ENCODE data around the gene PPIP5K1.
"Not testable (repeated sequence)": the region's sequence is repeated elsewhere in the genome, so short reads cannot be mapped to it uniquely, and the experiment has no call there.

The PPIP5K1 gene

DNA sequence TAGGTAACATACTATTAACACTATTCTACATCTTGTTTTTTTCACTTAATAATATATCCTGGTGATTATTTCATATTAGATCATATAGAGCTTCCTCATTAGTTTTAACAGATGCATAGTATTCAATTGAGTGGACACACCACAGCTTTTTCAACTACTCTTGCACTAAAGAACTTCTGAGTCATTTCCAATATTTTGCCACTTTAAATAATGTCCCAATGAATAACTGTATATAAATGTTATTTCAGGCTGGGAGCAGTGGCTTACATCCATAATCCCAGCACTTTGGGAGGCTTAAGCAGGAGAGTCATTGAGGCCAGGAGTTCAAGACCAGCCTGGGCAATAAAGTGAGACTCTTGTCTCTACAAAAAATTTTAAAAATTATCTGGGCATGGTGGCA lies 45.7 kb downstream of the PPIP5K1 start:
- FAIRE-seq: no peak

DNA sequence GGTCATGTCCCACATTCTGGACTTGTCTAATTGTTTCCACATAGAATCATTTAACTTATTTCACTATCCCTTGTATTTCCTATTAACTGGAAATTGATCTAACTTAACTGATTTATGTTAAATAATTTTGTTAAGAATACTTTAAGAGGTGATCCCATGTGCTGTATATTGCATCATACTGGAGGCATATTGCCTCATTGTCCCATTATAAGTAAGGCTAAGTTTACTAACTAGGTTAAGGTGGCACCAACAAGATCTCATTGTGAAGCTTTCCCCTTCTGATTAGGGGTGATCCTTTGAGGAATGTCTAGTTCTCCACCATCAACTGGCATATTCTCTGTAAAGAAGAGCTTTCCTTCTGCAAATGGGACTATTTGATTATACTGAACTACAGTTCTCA lies 48.2 kb downstream of the PPIP5K1 start:
- no peak for FAIRE-seq

DNA sequence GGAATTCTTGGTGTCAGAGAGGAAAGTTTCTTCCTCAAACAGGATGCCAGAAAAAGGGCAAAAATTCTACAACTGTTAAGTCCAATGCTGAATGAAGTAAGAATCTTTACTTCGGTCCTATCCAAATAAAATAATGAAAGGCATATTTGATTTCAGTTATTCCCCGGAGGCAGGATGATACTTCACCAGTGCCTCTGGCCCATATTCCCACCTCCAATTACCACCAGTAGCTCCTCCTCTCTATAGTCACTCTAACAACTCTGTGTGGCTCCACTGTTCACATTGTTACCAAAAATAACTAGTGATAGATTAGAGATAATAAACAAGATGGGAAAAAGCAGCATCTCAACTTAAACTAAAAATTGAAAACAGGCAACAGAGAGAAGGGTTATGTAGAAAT lies 51.9 kb downstream of the PPIP5K1 start:
- FAIRE-seq: no peak

DNA sequence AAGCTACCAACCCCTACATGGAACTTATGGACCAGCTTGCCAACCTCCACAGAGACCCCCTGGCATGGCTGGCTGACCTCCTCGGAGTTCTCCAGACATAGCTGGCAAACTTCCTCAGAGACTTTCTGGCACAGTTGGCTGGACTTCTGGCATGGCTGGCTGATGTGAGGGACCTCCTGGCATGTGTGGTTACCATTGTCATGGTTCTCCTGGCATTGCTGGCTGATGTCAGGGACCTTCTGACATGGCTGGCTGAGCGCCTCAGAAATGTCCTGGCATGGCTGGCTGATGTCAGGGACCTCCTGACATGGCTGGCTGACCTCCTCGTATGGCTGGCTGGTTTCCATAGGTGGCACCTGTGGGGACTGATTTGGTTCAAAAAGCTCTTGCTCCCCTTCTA lies 55.1 kb downstream of the PPIP5K1 start:
- no peak for FAIRE-seq

DNA sequence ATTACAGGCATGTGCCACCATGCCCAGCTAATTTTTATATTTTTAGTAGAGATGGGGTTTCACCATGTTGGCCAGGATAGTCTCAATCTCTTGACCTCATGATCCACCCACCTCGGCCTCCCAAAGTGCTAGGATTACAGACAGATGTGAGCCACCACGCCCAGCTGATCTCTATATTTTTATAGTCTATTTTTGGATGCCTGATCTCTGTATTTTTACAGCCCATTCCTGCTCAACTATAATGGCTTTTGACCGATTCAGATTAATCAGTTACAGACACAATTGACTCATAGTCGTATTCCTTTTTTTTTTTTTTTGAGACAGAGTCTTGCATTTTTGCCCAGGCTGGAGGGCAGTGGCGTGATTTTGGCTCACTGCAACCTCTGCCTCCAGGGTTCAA lies 57.2 kb downstream of the PPIP5K1 start:
- FAIRE-seq: not testable (repeated sequence)

DNA sequence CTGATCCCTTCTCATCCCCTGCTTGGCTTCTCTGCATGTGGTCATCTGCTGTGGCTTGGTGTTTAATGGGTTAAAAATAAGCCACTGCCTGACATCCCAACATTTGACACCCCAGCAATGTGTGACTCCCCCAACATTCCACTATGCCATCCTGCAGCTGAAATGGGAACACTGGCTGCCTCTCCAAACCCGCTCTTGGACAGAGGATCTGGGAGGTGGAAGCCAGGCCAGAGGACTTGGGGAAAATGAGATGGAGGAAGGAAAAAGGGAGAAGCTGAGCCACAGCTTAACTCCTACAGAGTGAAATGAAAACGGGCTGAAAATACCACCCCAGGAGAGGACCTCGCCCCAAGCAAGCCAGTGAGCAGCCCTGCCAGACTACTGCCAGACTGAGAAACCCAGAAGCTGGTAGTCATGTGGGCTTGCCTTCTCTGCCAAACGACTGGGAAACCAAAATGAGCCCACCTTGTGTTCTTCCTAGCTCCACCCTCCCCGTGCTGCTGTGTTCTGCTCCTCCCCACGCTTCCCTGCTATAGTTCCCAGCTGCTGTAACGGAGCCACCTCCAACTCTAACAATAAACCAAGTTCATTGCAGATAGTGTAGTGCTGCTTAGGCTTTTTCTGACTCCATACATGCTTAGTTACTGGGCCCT lies 58.9 kb downstream of the PPIP5K1 start:
- FAIRE-seq: no peak

DNA sequence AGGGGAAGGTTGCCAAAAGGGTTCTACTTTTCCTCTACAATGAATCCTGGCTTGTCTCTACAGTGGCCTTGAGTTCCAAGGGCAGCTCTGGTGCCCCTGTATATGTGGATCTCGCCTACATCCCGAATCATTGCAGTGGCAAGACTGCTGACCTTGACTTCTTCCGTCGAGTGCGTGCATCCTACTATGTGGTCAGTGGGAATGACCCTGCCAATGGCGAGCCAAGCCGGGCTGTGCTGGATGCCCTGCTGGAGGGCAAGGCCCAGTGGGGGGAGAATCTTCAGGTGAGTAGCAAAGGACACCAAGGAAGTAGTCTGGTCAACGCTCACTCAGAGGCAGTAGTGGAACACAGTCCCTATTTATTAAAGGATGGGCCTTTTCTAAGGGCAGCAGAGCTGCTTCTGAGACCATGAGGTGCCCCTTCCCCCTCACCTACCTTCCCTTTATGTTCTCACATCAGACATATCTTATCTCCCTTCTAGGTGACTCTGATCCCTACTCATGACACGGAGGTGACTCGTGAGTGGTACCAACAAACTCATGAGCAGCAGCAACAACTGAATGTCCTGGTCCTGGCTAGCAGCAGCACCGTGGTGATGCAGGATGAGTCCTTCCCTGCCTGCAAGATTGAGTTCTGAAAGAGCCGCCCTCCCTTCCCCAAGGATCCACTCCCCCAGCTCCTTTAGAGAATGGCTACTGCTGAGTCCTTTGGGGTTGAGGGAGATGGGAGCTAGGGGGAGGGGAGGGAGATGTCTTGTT lies 60.2 kb downstream of the PPIP5K1 start:
- FAIRE-seq: no peak

DNA sequence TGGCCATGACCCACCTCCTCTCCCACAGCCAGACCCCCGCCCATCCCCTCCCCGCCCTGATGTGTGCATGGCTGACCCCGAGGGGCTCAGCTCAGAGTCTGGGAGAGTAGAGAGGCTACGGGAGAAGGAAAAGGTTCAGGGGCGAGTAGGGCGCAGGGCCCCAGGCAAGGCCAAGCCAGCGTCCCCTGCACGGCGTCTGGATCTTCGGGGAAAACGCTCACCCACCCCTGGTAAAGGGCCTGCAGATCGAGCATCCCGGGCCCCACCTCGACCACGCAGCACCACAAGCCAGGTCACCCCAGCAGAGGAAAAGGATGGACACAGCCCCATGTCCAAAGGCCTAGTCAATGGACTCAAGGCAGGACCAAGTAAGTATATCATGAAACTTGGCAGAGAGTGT lies 60.9 kb downstream of the PPIP5K1 start:
- no peak for FAIRE-seq

DNA sequence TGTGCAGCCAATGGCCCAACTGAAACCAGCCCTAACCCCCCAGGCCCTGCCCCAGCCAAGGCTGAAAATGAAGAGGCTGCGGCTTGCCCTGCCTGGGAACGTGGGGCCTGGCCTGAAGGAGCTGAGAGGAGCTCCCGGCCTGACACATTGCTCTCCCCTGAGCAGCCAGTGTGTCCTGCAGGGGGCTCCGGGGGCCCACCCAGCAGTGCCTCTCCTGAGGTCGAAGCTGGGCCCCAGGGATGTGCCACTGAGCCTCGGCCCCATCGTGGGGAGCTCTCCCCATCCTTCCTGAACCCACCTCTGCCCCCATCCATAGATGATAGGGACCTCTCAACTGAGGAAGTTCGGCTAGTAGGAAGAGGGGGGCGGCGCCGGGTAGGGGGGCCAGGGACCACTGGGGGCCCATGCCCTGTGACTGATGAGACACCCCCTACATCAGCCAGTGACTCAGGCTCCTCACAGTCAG lies 61.4 kb downstream of the PPIP5K1 start:
- no peak for FAIRE-seq

DNA sequence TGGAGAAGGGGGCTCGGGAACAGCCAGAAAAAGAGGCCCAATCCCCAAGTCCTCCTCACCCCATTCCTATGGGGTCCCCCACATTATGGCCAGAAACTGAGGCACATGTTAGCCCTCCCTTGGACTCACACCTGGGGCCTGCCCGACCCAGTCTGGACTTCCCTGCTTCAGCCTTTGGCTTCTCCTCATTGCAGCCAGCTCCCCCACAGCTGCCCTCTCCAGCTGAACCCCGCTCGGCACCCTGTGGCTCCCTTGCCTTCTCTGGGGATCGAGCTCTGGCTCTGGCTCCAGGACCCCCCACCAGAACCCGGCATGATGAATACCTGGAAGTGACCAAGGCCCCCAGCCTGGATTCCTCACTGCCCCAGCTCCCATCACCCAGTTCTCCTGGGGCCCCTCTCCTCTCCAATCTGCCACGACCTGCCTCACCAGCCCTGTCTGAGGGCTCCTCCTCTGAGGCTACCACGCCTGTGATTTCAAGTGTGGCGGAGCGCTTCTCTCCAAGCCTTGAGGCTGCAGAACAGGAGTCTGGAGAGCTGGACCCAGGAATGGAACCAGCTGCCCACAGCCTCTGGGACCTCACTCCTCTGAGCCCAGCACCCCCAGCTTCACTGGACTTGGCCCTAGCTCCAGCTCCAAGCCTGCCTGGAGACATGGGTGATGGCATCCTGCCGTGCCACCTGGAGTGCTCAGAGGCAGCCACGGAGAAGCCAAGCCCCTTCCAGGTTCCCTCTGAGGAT lies 62.0 kb downstream of the PPIP5K1 start:
- no peak for FAIRE-seq

DNA sequence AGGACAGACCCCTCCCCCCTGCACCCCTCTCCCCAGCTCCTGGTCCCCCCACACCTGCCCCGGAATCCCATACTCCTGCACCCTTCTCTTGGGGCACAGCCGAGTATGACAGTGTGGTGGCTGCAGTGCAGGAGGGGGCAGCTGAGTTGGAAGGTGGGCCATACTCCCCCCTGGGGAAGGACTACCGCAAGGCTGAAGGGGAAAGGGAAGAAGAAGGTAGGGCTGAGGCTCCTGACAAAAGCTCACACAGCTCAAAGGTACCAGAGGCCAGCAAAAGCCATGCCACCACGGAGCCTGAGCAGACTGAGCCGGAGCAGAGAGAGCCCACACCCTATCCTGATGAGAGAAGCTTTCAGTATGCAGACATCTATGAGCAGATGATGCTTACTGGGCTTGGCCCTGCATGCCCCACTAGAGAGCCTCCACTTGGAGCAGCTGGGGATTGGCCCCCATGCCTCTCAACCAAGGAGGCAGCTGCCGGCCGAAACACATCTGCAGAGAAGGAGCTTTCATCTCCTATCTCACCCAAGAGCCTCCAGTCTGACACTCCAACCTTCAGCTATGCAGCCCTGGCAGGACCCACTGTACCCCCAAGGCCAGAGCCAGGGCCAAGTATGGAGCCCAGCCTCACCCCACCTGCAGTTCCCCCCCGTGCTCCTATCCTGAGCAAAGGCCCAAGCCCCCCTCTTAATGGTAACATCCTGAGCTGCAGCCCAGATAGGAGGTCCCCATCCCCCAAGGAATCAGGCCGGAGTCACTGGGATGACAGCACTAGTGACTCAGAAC lies 62.8 kb downstream of the PPIP5K1 start:
- no peak for FAIRE-seq

DNA sequence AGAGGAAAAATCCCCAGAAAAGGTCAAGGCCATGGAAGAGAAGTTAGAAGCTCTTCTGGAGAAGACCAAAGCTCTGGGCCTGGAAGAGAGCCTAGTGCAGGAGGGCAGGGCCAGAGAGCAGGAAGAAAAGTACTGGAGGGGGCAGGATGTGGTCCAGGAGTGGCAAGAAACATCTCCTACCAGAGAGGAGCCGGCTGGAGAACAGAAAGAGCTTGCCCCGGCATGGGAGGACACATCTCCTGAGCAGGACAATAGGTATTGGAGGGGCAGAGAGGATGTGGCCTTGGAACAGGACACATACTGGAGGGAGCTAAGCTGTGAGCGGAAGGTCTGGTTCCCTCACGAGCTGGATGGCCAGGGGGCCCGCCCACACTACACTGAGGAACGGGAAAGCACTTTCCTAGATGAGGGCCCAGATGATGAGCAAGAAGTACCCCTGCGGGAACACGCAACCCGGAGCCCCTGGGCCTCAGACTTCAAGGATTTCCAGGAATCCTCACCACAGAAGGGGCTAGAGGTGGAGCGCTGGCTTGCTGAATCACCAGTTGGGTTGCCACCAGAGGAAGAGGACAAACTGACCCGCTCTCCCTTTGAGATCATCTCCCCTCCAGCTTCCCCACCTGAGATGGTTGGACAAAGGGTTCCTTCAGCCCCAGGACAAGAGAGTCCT lies 63.6 kb downstream of the PPIP5K1 start:
- no peak for FAIRE-seq

DNA sequence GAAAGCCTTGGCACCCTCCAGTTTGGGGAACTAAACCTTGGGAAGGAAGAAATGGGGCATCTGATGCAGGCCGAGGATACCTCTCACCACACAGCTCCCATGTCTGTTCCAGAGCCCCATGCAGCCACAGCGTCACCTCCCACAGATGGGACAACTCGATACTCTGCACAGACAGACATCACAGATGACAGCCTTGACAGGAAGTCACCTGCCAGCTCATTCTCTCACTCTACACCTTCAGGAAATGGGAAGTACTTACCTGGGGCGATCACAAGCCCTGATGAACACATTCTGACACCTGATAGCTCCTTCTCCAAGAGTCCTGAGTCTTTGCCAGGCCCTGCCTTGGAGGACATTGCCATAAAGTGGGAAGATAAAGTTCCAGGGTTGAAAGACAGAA lies 64.9 kb downstream of the PPIP5K1 start:
- FAIRE-seq: no peak

DNA sequence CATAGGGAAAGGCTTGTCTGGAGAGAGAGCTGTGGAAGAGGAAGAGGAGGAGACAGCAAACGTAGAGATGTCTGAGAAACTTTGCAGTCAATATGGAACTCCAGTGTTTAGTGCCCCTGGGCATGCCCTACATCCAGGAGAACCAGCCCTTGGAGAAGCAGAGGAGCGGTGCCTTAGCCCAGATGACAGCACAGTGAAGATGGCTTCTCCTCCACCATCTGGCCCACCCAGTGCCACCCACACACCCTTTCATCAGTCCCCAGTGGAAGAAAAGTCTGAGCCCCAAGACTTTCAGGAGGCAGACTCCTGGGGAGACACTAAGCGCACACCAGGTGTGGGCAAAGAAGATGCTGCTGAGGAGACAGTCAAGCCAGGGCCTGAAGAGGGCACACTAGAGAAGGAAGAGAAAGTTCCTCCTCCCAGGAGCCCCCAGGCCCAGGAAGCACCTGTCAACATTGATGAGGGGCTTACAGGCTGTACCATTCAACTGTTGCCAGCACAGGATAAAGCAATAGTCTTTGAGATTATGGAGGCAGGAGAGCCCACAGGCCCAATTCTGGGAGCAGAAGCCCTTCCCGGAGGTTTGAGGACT lies 65.7 kb downstream of the PPIP5K1 start:
- no peak for FAIRE-seq

DNA sequence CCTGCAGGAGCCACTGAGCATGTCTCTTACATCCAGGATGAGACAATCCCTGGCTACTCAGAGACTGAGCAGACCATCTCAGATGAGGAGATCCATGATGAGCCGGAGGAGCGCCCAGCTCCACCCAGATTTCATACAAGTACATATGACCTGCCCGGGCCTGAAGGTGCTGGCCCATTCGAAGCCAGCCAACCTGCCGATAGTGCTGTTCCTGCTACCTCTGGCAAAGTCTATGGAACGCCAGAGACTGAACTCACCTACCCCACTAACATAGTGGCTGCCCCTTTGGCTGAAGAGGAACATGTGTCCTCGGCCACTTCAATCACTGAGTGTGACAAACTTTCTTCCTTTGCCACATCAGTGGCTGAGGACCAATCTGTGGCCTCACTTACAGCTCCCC lies 66.4 kb downstream of the PPIP5K1 start:
- FAIRE-seq: no peak

DNA sequence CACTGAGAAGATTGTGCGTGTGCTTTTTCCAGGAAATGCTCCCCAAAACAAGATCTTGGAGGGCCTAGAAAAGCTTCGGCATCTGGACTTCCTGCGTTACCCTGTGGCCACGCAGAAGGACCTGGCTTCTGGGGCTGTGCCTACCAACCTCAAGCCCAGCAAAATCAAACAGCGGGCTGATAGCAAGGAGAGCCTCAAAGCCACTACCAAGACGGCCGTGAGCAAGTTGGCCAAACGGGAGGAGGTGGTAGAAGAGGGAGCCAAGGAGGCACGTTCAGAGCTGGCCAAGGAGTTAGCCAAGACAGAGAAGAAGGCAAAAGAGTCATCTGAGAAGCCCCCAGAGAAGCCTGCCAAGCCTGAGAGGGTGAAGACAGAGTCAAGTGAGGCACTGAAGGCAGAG lies 67.8 kb downstream of the PPIP5K1 start:
- FAIRE-seq: no peak

DNA sequence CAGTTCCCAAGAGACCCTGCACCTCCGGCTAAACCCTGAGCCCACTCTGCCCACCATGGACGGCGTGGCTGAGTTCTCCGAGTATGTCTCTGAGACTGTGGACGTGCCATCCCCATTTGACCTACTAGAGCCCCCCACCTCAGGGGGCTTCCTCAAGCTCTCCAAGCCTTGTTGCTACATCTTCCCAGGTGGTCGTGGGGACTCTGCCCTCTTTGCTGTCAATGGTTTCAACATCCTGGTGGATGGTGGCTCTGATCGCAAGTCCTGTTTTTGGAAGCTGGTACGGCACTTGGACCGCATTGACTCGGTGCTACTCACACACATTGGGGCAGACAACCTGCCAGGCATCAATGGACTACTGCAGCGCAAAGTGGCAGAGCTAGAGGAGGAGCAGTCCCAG lies 68.6 kb downstream of the PPIP5K1 start:
- no peak for FAIRE-seq

DNA sequence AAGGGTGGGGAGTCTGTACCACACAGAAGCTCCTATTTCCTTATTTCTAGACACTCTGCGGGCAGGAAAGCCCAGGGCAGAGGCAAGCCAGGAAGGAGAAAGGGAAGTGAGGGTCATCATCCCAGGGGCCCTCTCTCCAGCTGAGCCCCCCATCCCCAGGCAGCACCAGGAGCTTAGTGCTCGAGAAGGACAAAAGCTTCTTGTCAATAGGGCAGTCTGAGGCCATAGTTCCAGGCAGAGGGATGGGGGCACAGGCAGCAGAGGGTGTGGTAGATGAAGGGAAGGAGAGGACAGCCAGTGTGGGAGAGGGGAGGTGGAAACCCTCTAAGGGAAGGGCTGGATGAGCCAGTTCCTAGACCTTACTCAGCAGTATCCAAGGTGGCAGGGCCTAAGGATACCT lies 69.9 kb downstream of the PPIP5K1 start:
- no peak for FAIRE-seq

DNA sequence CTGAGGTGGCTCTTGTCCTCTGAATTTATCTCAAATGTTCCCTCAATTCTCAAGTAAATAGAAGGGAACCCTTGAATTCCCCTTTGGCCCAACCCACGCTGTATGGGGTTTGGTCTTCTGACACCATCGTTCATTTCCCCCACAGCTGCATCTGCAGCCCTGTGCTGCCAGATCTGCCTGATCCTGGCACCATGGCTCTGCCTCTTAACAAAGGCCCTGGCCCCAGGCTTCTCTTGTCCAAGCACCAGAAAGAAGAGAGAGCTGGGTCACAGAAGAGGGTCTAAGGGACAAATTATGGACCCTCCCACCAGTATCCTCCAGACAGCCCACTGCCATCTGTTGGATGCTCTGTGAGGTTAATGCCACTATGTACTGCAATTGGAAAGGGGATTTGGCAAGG lies 70.8 kb downstream of the PPIP5K1 start:
- no peak for FAIRE-seq

DNA sequence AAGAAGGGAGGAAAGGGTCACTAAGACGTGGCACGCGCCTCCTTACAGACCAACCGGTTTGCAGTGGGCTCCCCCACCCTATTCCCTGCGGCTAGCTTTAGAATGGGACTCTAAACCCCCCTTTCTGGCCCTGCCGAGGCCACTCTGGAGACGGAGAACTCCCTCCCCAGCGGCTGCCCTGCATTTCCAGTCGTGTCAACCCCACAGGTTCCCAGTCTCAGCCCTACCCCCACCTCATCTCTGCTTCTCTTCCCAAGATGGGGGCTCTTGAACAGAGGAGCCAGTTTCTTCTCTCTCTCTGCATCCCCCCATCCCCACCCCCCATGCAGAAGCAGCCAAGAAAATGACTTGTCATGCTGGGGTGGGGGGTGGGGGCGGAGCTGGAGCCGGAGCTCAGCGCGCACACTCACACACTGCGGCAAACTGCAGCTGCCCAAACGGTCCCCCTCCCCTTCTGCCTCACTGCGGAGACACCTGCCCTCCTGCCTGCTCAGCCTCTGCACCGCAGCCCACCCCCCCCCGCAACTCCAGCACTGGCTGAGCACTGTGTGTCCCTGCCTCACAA lies 71.7 kb downstream of the PPIP5K1 start:
- no peak for FAIRE-seq

DNA sequence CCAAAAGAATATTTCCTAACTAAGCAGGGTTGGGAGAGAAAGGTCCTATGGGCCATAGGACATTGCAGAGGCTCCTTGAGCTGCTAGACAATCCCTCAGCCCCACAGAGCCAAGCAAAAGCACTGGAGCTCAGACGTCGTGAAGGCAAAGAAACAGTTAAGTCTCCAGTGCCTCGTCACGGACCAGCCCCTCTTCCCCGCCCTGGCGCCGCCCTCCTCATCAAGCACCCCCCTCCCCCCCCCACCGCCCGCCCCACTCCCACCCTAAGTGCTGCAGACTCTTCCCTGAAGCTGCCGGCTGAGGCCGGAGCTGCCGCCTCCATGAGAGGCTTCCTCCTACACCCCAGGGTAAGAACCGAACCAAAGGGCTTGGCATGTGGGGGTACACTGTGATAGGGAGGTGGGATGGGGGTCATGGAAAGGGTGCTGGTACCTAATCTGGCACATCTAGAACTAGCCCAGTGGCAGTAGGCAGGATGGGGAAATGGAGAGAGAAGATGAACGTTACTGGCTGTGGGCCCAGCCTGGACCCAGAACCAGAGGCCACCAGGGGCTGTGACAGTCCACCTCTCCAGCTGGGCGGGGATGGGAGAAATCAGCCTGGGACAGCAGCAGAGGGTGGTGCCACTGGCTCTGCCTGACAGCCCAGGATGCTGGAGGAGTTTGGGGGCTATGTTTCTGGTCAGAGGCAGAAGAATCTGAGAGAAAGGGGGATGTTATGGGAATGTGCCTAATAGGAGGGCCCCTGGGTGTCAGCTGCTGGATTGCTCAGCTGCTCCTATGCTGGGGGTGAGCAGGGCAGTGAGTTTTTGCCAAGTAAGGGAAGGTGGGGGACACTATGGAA lies 72.4 kb downstream of the PPIP5K1 start, which contains the start of gene MAP1A:
Gene MAP1A (plus strand): TSS at position 255 of the 843 bp plus-strand sequence. CDS start 3,866 bp downstream, outside the sequence.
- no peak for FAIRE-seq
